Non-pigmented ciliary epithelial cell (primary cell): ENCODE data around the gene SULT1A2.
A peak's percentile ranks its signal among the peaks of the same experiment; 100 is the strongest.
"Not testable (repeated sequence)": the region's sequence is repeated elsewhere in the genome, so short reads cannot be mapped to it uniquely, and the experiment has no call there.

ENCODE experiments used
- DNase-seq: peaks from one replicate; pipeline ENCODE4 v3.0.0-alpha.2; 2010; ENCODE audit warnings: low read depth

Gene SULT1A2

DNA sequence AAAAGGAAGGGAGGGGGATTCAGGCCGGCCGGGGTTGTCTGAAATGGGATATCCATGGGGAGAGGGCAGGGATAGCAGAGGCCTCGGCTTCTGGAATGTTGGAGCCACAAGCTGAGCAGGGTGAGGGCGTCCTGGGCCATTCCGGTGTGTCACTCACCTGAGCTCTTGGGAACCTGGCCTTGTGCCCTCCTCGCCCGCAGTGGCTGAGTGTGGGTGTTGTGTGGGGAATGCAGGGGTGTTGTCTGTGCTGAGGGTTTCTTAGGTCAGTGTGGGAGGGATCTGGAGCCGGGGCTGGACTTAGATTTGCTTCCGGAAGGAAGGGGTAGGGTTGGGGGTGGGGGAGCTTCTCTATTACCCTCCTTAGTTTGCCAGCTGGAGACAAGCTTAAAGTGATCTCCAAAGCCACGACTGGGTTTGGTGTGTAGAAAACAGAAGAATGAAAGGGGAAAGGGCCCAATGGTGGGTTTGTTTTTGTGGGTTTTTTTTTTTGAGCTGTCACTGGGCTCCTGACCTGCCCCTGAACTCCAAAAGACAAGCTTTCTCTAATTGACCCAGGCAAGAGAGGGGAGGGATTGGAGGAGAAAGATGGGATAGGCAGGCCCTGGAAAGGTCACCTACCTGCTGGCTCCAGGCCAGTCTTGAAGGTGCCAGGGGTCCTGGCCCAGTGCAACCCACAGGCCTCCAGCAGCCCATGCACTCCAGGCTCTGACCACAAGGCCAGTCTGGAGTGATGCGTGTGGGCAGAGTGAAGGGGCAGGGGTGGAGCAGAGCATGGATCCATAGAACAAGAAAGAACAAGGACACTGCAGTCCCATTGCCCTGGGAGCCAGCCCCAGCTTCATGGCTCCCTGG lies at the start of gene SULT1A2:
SULT1A2 (minus strand) TSS at position 211 of the 852 bp plus-strand sequence. CDS start 1,120 bp downstream, outside the sequence.
- no peak for DNase-seq

DNA sequence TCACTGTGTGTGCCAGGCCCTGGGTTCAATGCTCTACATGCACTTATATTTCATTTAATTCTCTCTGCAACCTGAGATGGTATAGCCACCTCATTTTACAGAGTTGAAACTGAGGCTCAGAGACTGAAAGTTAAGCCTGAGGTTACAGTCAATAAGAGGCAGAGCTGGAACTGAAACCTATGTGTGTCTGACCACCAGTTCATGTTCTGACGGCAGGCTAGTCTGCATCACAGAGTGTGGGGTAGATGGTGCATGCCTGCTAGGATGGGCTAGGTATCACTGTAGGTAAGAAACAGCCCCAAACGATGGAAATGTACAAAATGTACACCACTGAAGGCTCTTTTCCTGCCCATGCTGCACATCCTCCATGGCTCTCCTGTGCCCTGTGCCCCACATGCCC lies 43.1 kb upstream of the SULT1A2 start:
- DNase-seq, result not testable (repeated sequence)

DNA sequence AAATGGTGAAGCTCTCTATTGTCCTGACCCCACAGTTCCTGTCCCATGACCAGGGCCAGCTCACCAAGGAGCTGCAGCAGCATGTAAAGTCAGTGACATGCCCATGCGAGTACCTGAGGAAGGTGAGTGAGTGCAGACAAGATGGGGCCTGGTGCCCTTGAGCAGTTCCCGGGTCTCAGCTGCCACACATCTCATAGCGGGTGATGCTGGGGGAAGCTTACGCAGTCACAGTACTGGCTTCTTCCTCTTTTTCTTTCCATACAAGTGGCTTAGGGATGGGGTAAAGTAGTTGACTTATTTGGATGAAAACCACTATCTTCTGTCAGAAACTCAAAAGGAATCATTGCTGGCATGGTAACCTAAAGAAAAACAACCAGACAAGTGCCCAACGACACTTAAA lies 41.5 kb upstream of the SULT1A2 start:
- DNase-seq, result not testable (repeated sequence)

DNA sequence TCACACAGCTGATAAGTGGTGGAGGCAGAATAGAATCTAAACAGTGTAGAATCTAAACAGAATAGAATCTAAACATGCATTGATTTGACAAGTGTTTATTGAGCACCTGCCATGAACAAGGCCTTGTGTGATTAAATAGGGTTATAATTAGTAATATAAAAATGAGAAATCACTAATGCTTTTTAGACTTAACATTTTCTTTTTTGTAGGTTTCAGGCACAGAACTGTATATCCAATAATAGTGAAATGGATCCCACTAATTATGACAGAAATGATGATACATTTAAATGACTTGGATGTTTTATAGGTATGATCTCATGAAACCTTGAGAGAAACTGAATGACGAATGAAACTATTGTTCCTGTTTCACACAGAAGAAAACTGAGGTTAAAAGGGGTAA lies 40.9 kb upstream of the SULT1A2 start, which contains the start of gene NPIPB8:
NPIPB8 (plus strand) TSS at position 301 of the 400 bp plus-strand sequence. CDS start 296 bp downstream, outside the sequence.
- DNase-seq, result not testable (repeated sequence)

DNA sequence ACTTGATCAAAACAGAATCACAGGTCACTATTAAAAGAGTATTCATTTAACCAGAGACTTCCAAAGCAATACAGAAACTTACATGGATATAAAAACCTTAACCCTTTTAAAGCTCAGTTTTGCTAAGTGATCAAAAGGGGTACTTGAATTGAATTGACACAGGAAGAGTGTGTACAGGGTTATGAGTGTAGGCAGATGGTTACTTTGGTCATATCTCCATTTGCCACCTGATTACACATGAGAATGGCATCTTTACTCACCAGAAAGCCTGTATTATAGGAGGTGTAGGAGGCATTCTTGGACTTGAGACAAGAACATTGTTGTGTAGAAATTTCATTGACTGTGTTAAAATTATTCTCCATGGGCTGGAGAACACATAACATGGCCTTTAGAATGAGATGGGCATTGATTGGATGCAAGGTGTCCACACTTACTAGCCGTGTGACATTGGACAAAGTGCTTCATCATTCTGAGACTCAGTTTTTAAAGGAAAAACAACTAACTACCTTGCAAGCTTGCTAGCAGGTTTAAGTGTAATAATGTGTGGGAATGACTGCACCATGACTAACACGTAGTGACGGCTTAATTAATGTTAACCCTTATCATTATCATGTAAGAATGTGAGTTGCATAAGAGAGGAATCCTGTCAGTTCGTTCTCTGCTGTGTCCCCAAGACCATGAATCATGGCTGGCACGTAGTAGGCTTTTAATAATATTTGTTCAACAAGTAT lies 39.4 kb upstream of the SULT1A2 start:
- peak; percentile 45 for DNase-seq

DNA sequence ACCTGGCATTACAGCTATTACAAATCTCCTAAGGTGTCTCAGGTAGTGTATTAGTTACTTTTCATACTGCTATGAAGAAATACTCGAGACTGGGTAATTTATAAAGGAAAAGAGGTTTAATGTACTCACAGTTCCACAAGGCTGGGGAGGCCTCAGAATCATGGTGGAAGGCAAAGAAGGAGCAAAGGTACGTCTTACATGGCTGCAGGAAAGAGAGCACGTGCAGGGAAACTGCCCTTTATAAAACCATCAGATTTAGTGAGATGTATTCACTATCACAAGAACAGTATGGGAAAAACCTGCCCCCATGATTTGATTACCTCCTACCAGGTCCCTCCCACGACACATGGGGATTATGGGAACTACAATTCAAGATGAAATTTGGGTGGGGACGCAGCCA lies 34.1 kb upstream of the SULT1A2 start:
- not testable (repeated sequence) for DNase-seq

DNA sequence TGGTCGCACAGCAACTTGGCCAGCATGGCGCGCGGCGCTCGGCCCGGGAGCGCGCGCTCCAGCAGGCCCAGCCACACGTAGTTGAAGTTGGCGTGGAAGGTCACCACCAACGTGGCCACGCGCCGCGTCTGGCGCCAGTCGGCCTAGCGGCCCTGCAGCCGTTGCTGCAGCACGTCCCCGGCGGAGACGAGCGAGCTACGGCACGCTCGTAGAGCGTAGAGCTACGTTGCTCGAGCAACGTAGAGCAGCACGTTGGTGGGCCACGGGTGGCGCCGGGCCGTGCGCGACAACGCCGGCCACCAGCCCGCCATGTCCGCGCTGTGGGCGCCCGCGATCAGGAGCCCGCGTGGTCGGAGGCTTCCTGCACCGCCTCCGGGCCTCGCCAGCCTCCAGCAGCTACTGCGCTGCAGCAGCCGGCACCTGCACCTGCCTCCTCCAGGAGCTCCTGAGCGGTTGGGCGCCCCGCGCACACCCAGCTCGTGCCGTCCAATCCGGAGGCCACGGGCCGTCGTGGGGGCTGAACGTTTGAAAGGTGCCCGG lies 26.4 kb upstream of the SULT1A2 start:
- DNase-seq, result no peak

DNA sequence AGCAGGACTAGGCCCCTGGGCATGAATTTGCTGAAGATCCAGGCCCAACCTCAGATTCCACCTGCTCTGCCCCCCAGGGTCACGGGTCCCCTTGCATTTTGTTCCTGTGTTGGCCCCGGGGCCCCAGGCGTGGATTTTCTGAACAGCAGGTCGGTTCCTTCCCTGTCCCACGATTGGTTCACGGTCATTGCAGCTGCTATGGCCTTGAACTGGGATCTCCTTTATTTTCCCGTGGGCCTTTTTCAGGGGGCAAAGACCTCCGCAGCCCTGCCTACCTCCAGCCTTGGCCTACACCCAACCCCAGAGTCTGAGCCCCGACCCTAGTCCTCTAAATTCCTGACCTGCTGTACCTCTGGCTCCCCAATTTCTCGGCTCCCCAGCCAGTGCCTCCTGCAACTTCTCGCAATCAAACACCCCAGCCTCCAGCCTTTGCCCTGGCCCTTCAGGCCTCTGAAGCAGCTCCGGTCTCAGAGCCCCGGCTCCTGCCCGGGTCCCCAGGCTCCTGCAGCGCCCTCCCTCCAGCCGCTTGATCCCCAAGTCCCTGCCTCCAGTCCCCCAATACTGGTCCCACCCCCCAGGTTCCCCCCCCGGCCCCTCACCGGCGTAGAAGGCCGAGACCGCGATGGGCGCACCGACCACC lies 25.8 kb upstream of the SULT1A2 start:
- not testable (repeated sequence) for DNase-seq

DNA sequence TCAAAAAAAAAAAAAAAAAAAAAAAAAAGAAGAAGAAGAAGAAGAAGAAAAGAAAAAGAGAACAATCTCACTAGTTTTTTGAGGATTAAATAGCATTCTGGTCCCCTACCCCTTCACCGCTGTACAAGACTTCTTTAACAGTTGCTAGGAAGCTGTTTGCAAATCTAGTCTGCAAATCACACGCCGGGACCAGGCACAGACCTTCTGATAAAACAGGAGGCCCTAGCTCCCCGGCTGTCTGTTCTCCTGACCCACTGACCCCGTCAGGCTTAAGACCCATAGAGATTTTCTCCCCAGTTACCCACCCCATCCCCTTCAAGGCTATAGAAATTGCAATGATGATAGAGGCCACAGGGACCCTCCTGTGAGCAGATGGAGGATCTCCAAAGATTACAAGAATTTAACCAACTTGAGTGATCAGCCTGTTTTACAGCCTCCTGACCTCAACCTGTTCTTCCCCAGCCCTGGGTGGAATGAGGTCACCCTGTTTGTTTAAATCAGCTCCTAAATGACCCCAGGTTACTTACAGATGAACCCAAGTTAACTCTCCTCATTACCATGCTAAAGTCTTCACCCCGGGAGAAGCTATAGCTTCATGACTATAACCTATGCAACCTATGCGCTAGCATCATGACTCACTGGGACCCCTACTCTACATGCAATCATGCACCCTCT lies 24.8 kb upstream of the SULT1A2 start:
- no peak for DNase-seq

DNA sequence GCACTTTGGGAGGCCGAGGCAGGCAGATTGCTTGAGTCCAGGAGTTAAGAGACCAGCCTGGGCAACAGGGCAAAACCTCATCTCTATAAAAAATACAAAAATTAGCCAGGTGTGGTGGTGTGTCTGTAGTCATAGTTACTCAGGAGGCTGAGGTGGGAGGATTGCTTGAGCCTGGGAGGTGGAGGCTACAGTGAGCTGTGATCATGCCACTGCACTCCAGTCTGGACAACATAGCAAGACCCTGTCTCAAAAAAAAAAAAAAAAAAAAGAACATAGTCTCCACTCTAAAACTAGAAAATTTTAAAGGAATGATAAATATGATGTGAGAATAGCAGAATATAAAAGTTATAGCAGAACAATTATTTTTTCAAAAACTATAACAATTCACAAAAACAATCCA lies 23.5 kb upstream of the SULT1A2 start:
- DNase-seq, result not testable (repeated sequence)

DNA sequence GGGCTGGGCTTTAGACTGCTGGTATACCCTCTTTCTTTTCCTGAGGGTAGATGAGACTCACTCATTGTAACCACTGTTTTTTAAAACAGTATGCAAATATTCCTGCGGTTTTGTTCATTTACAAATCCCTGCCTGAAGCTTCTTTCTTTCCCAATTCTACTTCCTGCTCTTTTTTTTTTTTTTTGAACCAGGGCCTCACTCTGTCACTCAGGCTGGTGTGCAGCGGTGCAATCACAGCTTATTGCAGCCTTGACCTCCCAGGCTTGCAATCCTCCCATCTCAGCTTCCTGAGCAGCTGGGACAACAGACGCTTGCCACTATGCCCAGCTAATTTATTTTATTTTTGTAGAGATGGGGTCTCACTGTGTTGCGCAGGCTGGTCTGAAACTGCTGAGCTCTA lies 21.0 kb upstream of the SULT1A2 start:
- DNase-seq, result no peak

DNA sequence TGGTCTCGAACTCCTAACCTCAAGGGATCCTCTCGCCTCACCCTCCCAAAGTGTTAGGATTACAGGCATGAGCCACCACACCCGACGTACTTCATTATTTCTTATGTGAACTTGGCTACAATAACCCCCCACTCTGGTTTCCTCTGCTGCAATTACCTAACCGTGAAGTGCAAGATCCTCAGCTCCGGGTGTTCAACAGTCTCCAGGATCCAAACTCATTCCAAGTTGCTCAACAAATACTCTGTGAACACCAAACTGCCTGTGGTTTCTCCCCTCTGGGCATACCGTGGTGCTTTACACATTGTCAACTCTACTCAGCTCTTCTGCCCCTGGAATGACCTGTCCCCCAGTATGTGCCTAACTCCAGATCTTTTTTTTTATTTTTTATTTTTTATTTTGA lies 19.8 kb upstream of the SULT1A2 start:
- no peak for DNase-seq

DNA sequence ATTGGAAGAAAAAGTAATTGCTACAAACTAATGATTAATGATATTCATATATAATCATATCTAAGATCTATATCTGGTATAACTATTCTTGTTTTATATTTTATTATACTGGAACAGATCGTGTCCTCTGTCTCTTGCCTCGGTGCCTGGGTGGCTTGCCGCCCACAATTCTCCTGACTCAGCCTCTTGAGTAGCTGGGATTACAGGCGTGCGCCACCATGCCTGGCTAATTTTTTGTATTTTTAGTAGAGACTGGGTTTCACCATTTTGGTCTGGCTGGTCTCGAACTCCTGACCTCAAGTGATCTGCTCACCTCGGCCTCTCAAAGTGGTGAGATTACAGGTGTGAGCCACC lies 19.4 kb upstream of the SULT1A2 start:
- DNase-seq, result not testable (repeated sequence)

DNA sequence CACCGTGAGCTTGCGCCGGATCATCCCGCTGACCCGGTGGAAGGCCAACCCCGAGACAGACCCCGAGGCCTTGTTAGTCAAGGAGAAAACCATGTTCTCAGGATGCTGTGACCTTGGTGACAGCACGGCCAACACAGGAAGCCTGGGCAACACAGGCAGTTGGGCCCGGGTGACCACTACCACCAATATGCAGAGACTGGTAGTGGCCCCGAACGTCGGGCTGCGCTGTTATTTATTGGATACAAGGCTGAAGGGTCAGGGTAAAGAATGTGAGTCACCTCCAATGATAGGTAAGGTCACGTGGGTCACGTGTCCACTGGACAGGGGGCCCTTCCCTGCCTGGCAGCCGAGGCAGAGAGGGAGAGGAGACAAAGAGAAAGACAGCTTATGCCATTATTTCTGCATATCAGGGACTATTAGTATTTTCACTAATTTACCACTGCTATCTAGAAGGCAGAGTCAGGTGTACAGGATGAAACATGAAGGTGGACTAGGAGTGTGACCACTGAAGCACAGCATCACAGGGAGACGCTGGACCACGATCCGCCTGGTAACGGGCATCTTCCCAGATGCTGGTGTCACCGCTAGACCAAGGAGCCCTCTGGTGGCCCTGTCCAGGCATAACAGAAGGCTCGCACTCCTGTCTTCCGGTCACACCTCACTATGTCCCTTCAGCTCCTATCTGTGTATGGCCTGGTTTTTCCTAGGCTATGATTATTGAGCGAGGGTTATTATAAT lies 18.8 kb upstream of the SULT1A2 start:
- not testable (repeated sequence) for DNase-seq

DNA sequence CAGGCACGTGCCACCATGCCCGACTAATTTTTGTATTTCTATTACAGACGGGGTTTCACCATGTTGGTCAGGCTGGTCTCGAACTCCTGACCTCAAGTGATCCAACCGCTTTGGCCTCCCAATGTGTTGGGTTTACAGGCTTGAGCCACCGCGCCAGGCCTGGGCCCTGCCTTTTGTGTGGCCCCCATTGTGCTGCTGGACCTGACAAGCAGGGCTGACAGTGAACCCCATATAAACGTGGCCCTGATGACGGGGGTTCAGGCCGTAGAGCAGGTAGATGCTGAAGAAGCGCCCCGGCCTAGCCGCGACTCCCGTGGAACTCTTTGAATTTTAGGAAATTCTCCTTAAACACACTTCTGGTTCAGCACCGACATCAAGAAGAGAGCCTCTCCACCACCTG lies 17.7 kb upstream of the SULT1A2 start:
- DNase-seq, result not testable (repeated sequence)

DNA sequence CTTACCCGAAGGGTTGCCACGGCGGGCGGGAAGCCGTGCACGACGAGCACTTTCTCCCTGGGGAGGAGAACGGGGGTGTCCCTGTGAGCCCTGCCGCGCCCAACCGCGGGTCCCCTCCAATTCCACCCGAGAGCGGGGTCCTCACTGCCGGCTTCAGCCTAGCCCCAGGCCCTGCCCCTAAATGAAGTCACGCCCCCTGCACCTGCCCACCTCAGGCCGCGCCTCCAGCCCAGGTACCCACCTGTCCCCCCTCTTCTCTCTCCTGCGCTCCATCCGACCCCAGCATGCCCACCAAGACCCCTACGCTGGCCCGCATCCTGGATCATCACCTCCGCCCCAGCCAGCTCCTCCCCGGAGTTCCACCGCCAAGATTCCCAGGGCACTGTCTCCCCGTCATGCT lies 17.1 kb upstream of the SULT1A2 start:
- DNase-seq, result not testable (repeated sequence)

DNA sequence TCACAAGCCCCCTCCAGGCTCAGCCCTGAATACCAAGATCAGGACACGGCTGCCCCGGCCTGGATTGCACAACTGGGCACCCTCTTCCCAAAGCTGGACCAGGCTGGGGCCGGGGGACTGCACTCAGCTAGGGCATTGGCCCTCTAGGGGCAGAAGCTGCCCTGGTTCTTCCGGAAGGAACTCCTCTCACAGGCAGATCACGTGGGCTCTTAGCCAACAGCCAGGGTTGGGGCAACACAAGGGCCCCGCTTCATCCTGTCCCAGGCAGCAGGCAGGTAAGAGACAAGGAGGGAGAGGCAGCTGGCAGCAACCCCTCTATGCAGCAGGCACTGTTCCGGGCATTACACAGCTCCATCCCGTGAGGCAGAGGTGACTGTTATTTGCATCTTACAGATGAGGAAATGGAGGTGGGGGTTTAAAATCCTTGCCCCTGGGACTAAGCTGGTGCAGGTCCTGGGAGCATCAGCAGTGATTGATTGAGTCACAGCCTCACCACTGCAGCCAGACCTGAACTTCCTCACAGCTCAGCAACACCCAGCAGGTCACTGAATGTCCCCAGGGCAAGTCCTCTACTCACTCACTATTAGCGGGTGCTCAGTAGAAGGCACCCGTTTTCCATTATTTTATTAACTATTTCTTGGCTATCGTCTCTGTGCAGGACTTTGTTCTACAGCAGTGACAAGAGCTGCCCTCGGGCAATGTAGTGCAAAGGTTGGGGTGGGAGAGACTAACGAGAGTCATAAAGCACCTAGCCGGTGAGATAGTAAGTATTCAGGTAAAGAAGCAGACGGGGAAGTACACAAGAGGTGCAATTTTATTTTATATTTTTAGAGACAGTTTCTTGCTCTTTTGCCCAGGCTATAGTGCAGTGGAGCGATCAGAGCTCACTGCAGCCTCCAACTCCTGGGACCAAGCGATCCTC lies 15.8 kb upstream of the SULT1A2 start:
- not testable (repeated sequence) for DNase-seq

DNA sequence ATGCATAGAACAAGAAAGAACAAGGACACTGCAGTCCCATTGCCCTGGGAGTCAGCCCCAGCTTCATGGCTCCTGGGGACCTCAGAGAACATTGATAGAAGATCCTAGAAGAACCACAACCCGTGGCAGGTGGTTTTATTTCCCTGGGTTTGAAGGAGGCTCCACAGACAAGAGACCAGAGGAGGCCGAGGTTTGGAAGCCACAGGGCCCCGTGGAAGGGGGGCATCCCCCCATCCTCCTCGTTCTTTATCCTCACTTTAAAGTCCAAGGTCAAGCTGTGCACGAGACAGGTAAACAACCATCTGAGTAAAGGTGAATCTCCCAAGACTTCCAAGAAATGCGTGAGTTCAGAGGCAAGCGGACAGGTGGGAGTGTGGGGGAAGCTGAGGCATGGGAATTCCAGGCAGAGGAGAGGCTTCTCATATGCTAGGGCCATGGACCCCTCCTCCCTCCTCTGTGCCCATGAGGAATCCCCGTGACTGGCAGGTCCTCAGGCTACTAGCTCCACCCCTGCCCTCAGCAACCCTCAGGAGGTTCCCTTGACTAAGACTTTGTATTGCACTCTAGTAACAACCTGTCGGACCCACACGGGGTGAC lies 13.8 kb upstream of the SULT1A2 start:
- DNase-seq, result no peak
